Stimulated activated CD4-positive, alpha-beta T cell treated with anti-CD3 and anti-CD28 coated beads, Interleukin-4, amount 100 ng/mL, for 1 hour (primary cell): Measurements from ENCODE around the gene ZNF365.

Experiments
- DNase-seq: peaks from one replicate; pipeline ENCODE4 v3.0.0-alpha.2; 2020

ZNF365 gene

GRCh38 chr10:62426086-62426485, 51.9 kb downstream of the ZNF365 start:
- DNase-seq: peak; percentile 21

- DNase-seq: no peak
Measured at GRCh38 chr10:62426600-62426999, 52.4 kb downstream of the ZNF365 start.

GRCh38 chr10:62430881-62431280, 56.7 kb downstream of the ZNF365 start:
- no peak for DNase-seq

- DNase-seq: peak; percentile 62
Measured at GRCh38 chr10:62433181-62433692, 59.1 kb downstream of the ZNF365 start.

- DNase-seq: no peak
Measured at GRCh38 chr10:62433901-62434300, 59.7 kb downstream of the ZNF365 start.

- DNase-seq: no peak
Measured at GRCh38 chr10:62437696-62438095, 63.5 kb downstream of the ZNF365 start.

GRCh38 chr10:62442006-62442405, 67.8 kb downstream of the ZNF365 start:
- no peak for DNase-seq

- no peak for DNase-seq
Measured at GRCh38 chr10:62442894-62443669, 68.9 kb downstream of the ZNF365 start.

GRCh38 chr10:62443866-62444265, 69.7 kb downstream of the ZNF365 start:
- no peak for DNase-seq

- no peak for DNase-seq
Measured at GRCh38 chr10:62446627-62447026, 72.5 kb downstream of the ZNF365 start.

- no peak for DNase-seq
Measured at GRCh38 chr10:62450912-62451610, 76.9 kb downstream of the ZNF365 start.

GRCh38 chr10:62451611-62451975, 77.4 kb downstream of the ZNF365 start:
- DNase-seq: no peak
